UCSD-AML1 (cell line): ENCODE results near the gene GPBAR1.

Source experiments
- DNase-seq: peaks from one replicate; lab custom pipeline; 2025; ENCODE audit not compliant: unreplicated experiment; lab: John Stamatoyannopoulos, UW

Gene GPBAR1

DNA sequence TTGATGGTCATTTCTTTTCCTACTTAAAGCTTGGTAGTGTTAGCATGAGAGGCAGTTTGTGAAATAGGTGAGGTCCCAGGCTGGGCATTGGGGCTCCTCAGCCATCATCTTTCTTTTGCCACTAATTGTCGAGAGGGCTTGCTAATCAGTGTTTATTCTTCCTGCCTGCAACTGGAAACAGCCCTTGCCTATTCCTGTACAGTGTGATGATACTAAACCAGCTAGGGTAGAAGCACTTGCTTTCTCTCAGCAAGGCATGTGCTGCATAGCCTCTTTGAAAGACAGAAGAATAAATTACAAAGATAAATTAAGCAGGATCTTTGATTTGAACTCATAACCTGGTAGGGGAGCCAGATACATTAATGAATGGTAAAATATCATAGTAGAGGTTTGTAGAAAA is 16.6 kb upstream of the GPBAR1 start:
- no peak for DNase-seq

DNA sequence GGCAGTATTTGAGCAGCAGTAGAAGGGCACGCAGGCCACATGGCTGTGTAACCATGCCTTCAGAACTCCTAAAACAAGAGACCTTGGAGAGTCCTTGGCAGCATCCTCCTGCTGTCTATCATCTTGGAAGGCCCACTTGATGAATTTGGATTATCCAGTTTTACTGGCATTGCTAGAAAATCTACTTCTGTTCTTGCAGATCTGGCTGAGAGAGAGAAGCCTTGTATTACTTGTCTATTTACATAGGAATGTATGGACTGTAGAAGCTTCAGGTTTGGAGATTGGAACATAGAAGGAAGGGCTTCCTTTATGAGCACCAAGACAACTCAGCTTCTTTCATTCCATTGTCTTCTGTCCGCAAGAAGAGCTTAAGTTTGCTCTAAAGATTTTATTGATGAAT is 16.1 kb upstream of the GPBAR1 start:
- no peak for DNase-seq

DNA sequence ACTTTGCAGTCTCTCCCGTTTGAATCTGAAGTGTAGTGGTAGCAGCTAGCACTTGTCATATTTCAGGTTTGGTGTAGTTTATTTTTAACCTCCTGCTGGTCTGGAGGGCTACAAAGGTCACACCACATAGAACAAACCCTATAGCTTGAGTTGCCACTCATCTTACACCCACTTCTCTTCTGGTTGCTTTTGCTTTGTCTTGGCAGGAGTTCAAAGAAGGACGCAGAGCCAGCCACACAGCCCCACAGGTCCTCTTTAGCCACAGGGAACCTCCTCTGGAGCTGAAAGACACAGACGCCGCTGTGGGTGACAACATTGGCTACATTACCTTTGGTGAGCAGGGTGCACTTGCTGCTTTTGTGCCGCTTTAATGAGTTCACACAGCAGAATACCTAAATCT is 15.6 kb upstream of the GPBAR1 start:
- DNase-seq = no peak

DNA sequence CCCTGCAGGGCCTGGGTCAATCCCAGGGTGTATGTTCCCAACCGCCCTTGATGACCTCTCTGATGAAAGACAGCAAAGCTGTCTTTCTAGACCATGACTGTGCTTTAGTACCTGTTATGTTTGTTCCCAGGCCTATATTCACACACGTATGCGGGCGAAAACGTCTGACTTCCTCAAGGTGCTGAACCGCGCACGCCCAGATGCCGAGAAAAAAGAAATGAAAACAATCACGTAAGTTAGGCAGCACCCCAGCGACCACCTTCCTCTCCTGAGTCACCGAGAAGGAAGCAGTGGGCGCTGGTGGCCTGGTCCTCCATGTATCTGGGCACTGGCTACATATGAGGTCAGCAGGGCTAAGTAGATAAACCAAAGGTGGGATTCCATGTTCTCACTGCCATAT is 11.1 kb upstream of the GPBAR1 start:
- no peak for DNase-seq

DNA sequence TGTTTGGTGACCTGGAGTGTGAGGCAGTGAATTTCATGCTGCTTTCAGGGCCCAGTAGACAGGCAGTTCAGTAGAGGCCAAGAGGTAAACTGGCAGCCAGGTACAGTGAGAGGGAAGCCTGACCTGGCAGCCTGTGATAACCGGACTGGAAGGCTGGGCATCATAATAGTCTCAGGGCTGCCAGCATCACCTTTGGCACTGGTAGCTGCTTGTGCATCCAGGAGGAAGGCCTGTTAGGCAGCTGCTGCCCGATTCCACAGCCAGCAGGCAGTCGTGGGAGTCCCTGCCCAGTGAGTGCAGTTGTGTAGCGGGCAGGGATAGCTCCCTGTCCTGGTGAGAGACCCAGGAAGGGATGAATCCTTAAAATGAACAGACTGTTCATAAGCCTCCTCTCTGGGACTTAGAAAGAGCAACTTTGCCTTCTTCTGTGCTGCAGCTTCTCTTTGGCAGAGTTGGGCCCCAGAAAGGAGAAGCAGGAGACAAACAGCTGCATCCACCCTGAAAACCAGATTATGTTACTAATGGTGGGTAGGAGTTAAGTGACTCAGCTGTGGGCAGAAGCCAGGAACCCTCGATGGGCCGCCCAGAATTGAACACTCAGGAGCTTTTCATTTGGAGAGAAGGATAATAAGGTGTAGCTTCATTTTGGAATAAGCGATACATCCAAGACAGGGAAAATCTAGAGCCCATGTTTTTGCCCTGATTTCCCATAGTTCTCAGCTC is 8.1 kb upstream of the GPBAR1 start:
- no peak for DNase-seq

DNA sequence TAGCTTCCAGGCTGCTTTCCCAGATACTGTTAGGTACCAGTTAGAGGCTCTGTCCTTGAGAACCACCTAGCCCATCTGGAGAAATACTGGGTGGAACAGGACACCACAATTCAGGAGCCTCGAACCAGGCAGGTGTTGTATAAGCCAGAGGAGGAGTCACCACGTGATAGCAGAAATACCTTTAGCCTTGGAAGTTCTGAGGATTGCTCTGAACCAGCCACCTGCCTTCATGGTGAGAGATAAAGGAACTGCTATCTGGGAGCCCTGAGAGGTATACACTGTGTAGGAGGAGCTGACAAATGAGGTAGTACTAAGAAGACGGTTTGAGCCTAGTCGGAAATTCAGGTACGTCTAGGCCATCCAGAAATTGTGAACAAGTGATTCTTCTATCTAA is 7.6 kb upstream of the GPBAR1 start:
- no peak for DNase-seq

DNA sequence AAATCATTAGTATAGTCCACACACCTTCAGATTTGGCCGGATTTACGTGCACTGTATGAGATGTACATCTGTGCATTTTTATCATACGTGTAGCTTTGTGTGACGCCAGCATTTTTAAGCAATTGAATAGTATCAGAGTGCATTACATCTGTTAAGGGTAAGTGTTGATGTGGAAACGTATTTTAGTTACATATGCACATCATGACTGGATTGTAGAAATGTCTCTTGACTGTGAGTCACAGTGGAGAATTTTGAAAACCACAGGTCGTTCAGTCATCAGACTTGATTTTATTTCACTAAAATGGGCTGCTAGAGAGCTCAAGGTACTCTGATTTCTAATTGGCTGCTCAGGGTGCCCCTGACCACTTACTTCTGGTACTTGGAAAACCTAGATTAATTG is 5.4 kb upstream of the GPBAR1 start:
- no peak for DNase-seq

DNA sequence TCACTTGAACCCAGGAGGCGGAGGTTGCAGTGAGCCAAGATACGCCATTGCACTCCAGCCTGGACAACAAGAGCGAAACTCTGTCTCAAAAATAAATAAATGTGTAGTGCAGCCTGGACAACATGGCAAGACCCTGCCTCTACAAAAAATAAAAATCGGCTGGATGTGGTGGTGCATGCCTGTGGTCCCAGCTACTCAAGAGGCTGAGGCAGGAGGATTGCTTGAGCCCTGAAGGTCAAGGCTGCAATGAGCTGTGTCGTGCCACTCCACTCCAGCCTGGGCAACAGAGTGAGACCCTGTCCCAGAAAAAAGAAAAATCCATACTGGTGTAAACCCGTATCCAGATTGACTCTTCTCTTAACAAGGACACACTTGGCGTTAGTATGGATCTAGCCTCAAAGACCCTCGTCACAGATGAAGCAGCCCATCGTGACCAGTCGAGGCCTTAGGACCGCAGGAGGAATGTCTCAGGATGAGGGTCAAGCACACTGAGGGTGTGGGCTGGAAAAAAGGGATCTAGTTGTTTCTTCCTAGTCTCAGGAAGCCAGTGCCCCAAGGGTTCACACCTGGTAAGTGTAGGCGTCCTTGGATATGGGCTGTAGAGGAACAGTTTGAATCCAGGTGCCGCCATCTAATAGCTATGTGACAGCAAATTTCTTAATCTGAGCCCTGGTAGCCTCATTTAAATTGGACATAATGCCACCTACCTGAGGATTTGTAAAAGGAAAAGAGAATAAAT is 4.0 kb upstream of the GPBAR1 start:
- DNase-seq = no peak

DNA sequence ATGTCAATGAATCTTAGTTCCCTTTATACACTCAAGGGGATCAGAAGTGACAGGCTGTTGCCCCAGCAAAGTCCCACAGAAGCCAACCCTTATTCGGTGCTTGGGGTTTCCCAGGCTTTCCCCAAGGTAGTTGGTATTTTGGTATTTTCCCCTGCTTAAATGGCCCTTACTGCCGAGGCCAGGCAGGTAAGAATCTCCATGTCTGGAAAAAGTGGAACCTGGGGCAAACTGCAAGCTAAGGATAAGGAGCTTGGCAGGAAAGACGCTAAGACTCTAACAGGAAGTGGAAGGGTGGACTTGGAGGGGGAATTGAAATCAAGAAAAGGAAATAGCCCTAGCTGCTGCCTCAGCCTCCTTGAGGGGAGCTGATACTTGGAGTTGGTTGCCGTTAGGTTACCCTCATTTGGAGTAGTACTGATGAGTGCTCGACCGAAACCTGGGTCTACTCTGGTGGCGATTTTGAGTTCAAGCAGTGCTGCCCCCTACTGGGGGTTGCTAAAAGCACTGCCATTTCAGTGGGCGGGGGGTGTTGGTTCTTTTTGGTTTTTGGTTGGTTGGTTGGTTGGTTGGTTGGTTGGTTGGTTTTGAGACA is 3.3 kb upstream of the GPBAR1 start:
- DNase-seq = peak; percentile 56

DNA sequence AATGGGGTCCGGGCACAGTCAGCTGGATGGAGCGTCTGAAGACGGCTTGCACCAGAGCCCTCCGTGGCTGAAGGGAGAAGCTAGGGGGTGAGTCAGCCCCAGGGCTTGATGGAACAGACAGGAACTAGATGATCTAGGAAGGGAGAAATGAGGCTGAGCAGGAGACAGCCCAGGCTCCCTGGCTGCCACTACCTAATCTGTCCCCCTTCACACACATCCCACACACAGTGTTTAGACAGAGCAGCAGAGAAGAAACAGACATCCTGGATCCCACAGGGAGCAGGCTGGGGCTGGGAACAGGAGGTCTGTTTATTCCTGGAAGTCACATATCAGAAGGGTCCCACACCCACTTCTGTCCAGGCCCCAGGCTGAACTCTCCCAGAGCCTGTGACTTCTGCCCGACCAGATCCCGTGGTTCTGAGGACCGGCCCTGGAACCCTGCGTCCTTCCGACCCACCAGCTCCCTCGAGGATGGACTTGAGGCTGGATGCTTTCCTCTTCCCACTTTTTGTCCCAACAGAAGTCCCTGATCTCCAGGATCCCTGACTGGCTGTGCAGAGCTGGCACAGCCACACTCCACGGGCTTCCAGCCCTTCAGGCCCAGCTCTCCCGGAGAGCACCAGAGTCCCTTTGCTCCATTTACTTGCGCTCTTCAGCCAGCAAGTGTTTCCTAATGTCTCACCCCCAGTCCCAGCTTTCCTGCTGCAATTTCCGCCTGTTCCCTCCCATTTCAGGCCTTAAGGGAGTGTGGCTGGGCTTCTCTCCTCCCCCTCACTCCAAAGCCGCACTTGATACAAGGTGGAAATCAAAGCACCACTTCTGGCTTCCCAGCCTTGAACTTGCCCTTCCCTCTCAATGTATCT is 1.5 kb upstream of the GPBAR1 start:
- no peak for DNase-seq

DNA sequence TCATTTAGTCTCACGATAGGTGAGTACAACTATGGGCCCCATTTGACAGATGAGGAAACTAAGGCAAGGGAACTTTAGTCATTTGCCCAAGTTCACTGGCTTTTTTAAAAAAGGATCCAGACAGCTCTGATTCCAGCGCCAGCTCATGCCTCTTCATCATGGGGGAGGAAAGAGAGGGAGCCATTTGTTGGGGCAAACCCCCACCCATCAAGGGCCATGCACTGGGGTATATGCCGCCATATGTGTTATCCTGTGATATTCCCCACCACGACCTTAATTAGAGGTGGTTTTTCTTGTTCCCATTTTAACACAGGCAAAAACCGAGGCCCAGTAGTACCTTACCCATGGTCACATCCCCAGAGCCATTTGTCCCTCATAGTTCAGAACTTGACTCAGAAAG is 649 bp upstream of the GPBAR1 start:
- no peak for DNase-seq

DNA sequence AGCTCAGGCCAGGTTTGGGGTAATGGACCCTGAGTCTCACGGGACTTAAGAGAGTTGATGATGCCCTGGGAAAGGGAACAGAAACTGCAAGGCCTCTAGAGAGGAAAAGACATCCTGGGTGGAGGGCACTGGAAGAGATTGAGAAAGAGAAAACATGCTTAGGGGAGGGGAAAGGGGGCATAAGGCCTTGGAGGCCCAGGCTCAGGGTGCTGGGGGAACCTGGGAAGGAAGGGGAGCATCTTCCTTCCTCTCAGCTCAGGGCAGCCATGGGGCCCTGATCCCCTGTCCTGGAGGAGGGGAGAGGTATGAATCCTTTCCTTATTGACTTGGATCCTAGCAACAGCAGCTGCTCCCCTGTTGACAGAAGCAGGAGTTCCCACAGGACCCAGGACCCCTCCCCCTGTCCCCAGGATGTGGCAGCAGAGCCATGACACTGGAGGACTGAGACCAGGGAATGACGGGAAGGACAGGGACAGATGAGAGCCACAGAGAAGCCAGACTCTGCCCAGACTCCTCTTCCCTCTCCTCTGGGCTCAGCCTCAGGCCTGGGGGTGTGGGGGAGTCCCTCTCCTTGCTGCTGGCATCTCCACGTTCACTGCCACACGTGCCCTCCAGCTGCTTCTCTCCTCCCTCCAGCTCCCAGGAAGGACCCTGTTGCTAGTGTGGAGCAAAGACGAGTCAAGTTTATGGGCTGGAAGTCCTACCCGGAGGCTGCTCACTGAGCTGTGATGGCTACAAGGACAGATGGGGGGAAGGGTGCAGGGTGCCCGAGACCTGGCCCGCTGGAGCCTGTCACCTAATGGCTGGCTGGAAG is 815 bp downstream of the GPBAR1 start:
- no peak for DNase-seq

DNA sequence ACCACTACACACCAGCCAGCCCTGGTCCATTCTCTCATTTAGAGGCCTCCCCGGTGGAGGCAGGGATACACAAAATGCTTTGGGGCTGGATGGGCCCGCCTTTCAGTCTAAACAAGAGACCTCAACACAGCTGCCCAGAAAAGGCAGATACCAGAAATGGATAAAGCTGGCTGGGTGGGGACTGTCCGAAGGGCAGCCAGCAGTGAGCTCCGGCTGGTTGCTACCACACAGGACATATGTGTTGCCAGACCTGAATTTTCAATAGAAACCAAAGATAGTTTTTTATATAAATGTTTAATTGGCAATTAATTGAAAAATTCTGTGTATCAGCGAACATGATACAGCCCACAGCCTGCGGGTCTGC is 1.4 kb downstream of the GPBAR1 start:
- no peak for DNase-seq

DNA sequence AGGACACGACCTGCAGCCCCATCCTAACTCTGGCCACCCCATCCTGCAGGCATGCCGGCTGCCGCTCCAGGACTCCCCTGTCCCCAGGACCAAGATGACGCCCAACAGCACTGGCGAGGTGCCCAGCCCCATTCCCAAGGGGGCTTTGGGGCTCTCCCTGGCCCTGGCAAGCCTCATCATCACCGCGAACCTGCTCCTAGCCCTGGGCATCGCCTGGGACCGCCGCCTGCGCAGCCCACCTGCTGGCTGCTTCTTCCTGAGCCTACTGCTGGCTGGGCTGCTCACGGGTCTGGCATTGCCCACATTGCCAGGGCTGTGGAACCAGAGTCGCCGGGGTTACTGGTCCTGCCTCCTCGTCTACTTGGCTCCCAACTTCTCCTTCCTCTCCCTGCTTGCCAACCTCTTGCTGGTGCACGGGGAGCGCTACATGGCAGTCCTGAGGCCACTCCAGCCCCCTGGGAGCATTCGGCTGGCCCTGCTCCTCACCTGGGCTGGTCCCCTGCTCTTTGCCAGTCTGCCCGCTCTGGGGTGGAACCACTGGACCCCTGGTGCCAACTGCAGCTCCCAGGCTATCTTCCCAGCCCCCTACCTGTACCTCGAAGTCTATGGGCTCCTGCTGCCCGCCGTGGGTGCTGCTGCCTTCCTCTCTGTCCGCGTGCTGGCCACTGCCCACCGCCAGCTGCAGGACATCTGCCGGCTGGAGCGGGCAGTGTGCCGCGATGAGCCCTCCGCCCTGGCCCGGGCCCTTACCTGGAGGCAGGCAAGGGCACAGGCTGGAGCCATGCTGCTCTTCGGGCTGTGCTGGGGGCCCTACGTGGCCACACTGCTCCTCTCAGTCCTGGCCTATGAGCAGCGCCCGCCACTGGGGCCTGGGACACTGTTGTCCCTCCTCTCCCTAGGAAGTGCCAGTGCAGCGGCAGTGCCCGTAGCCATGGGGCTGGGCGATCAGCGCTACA is 2.1 kb downstream of the GPBAR1 start:
- no peak for DNase-seq

DNA sequence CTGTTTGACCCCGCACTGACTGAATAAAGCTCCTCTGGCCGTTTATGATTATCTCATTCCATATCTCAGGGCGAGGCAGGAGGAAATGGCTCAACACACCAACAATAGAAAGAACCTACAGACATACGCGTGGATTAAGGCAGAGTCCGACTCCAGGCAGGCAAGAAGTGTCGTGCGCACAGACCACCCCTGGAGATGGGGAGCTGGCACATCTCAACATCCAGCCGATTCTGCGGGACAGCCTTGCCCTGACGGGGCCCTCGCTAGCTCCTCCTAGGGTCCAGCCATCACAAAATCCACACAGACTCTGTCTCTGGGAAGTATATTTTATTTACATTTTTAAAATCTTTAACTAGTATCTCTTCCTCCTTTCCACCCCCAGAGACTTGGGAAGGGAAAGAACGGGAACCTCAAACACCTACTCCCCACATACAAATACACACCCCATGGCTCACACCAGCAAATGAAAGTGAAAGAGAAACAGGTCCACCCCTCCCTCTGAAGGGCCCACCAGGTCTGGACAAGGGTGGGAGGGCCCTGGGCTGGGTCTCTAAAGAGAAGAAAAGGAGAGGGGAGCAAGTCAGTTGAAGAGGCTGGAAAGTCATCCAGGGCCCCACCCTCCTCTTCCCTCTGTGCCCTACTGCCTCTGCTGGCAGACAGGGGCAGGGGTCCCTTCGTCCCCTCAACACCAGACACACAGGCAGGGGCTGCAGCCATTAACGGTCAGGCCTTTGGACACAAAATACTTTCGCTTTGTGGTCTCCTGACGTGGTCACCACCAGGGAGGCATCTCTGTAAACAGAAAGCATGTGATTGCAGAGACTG is 3.2 kb downstream of the GPBAR1 start:
- no peak for DNase-seq

DNA sequence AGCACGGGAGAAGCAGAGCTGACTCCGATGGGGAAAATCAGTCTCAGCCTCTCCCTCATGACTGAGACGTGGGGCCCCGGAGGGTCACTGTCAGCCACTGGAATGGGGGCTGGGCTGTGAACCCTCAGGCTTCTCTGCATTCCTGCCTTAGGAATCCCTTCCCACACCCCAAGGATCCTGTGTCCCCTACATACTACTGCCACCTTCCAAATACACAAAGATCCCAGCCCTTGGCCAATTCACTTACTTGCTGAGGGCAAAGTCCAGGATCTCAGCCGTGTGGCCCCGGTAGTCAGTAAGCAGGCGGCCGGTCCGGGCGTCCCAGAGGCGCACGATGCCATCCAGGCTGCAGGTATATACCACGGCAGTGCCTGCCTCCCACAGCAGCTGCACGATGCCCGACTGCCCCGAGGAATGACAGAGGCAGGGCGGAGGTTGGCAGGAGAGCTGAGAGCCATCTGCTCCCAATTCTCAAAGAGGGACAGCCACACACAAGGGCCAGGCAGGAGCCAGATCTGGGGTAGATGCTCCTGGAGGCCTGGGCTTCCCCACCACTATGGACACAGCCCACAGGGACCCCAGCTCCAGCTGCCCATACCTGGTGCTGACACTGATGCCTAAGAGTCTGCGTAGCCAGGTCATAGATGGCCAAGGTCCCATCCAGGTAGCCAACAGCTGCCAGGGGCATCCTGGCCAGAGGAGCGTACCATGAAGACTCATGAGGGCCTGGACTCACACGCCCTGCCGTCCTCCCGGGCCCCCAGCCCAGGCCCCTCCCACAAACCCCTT is 4.2 kb downstream of the GPBAR1 start:
- DNase-seq = no peak

DNA sequence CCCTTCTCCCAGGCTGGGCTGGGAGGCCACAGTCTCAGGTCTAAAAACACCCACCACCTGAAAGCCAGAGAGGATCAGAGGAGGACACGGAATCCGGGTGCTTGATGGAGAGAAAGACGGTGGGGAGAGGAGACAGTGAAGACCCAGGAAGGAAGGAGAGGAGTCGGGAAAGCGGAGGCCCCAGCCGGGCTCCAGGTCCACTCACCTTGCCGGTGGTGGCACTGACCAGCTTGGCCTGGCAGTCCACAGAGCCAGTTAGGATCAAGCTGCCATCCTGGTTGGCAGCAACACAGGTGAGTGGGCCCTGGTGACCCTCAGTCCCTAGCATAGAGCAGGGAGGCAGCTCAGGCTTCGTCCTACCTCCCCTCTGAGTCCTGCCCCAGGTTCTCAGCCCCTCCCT is 4.8 kb downstream of the GPBAR1 start:
- DNase-seq = no peak
